Measurements from ENCODE around the gene ARL5B.

Gene ARL5B

GRCh38 chr10:18680754-18681153, 21.5 kb downstream of the ARL5B start:
- no peak for TF ChIP-seq CTCF (IDR thresholded peaks at IDR 0.05; ENCODE audit: low read depth, low read length)

GRCh38 chr10:18681366-18681765, 22.1 kb downstream of the ARL5B start:
- no peak for TF ChIP-seq CTCF (IDR thresholded peaks at IDR 0.05; ENCODE audit: low read depth, low read length)
- peak; percentile 38 for DNase-seq (ENCODE audit: extremely low read depth, low read depth)

More at GRCh38 chr10:18680754-18681153, 21.5 kb downstream of the ARL5B start:
- no peak for DNase-seq (ENCODE audit: extremely low read depth, low read depth)

GRCh38 chr10:18681971-18682411, 22.8 kb downstream of the ARL5B start:
- no peak for TF ChIP-seq CTCF (IDR thresholded peaks at IDR 0.05; ENCODE audit: low read depth, low read length)
- DNase-seq (ENCODE audit: extremely low read depth, low read depth), result no peak

GRCh38 chr10:18683427-18683826, 24.2 kb downstream of the ARL5B start:
- no peak for TF ChIP-seq CTCF (IDR thresholded peaks at IDR 0.05; ENCODE audit: low read depth, low read length)
- DNase-seq (ENCODE audit: extremely low read depth, low read depth), result peak; percentile 14

GRCh38 chr10:18684416-18684815, 25.2 kb downstream of the ARL5B start:
- no peak for DNase-seq (ENCODE audit: extremely low read depth, low read depth)
- TF ChIP-seq CTCF (IDR thresholded peaks at IDR 0.05; ENCODE audit: low read depth, low read length), result no peak

- TF ChIP-seq CTCF (IDR thresholded peaks at IDR 0.05; ENCODE audit: low read depth, low read length), result no peak
These were observed 25.7 kb downstream of the ARL5B start for GRCh38 chr10:18684953-18685352.

GRCh38 chr10:18685555-18685954, 26.3 kb downstream of the ARL5B start:
- no peak for DNase-seq (ENCODE audit: extremely low read depth, low read depth)
- TF ChIP-seq CTCF (IDR thresholded peaks at IDR 0.05; ENCODE audit: low read depth, low read length), result no peak

More at GRCh38 chr10:18684953-18685352, 25.7 kb downstream of the ARL5B start:
- no peak for DNase-seq (ENCODE audit: extremely low read depth, low read depth)
